Sigmoid colon (tissue), 3 donors: ENCODE measurements around the gene TPX2.

Experiments used
- CTCF ChIP-seq, 4 experiments: fragments of 450-650 bp in 3 of 4; fragments of 200-600 bp in 1 of 4; IDR thresholded peaks; one replicate each; pipeline ENCODE4 v1.5.1; 2016 to 2019; ENCODE audit warnings: antibody characterized with exemption in 4 of 4, mild to moderate bottlenecking in 3 of 4, moderate library complexity in 2 of 4
- POLR2A ChIP-seq, 2 donors: fragments of 450-650 bp; IDR thresholded peaks; one replicate each; pipeline ENCODE4 v1.6.1; 2016; ENCODE audit warnings: antibody characterized with exemption in 2 of 2, mild to moderate bottlenecking in 2 of 2, moderate library complexity in 2 of 2

- TF ChIP-seq CTCF (IDR thresholded peaks at IDR 0.05) = no peak
- TF ChIP-seq POLR2A (IDR thresholded peaks at IDR 0.05) = no peak
Observed at GRCh38 chr20:31806564-31807355, 67.7 kb downstream of the TPX2 start.
